ENCODE measurements around the gene TFB1M. TPM values are rescaled to one million over a fixed set of nuclear protein-coding genes. Genes with fewer than 3 reads are reported as not detected.
A peak's percentile ranks its signal among the peaks of the same experiment; 100 is the strongest.

The TFB1M gene
- total and polyA plus RNA-seq, 9 of the 15 experiments (the other 6 are each of a cell fraction or from before 2014, with no cell fraction given): 34.6 to 145 (median 40.4) TPM

- TF ChIP-seq MTA1 (IDR thresholded peaks at IDR 0.05; ENCODE audit: borderline replicate concordance): no peak
- TF ChIP-seq TEAD1 (CRISPR knock-in tag; IDR thresholded peaks at IDR 0.05): peak; percentile 23 to 70; a peak in 2 of 4 replicates
- no peak for TF ChIP-seq HOMEZ (CRISPR knock-in tag; IDR thresholded peaks at IDR 0.05)
- no peak for TF ChIP-seq ZSCAN29 (IDR thresholded peaks at IDR 0.05)
- no peak for TF ChIP-seq PTTG1 (tag; IDR thresholded peaks at IDR 0.05; ENCODE audit: low read depth)
- no peak for TF ChIP-seq GTF2B (IDR thresholded peaks at IDR 0.05; ENCODE audit: extremely low read depth, insufficient read length)
- TF ChIP-seq, protein P1, sequence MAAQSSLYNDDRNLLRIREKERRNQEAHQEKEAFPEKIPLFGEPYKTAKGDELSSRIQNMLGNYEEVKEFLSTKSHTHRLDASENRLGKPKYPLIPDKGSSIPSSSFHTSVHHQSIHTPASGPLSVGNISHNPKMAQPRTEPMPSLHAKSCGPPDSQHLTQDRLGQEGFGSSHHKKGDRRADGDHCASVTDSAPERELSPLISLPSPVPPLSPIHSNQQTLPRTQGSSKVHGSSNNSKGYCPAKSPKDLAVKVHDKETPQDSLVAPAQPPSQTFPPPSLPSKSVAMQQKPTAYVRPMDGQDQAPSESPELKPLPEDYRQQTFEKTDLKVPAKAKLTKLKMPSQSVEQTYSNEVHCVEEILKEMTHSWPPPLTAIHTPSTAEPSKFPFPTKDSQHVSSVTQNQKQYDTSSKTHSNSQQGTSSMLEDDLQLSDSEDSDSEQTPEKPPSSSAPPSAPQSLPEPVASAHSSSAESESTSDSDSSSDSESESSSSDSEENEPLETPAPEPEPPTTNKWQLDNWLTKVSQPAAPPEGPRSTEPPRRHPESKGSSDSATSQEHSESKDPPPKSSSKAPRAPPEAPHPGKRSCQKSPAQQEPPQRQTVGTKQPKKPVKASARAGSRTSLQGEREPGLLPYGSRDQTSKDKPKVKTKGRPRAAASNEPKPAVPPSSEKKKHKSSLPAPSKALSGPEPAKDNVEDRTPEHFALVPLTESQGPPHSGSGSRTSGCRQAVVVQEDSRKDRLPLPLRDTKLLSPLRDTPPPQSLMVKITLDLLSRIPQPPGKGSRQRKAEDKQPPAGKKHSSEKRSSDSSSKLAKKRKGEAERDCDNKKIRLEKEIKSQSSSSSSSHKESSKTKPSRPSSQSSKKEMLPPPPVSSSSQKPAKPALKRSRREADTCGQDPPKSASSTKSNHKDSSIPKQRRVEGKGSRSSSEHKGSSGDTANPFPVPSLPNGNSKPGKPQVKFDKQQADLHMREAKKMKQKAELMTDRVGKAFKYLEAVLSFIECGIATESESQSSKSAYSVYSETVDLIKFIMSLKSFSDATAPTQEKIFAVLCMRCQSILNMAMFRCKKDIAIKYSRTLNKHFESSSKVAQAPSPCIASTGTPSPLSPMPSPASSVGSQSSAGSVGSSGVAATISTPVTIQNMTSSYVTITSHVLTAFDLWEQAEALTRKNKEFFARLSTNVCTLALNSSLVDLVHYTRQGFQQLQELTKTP (IDR thresholded peaks at IDR 0.05; ENCODE audit: low read depth in 1 of 2, partially characterized antibody in 2 of 2): peak; percentile 25 to 33
- TF ChIP-seq STAT5B (CRISPR knock-in tag; IDR thresholded peaks at IDR 0.05): no peak
- peak; percentile 67; the same call in 1 of the 2 replicates for TF ChIP-seq MYBL2 (IDR thresholded peaks at IDR 0.05; ENCODE audit: low read depth)
- TF ChIP-seq MYBL2 (CRISPR knock-in tag; IDR thresholded peaks at IDR 0.05; ENCODE audit: borderline replicate concordance): no peak
- peak; percentile 50; the same call in 1 of the 2 replicates for TF ChIP-seq DPF2 (IDR thresholded peaks at IDR 0.05)
- TF ChIP-seq SOX6 (IDR thresholded peaks at IDR 0.05): peak; percentile 45; the same call in 1 of the 2 replicates
- TF ChIP-seq SMAD4 (CRISPR knock-in tag; conservative IDR thresholded peaks at IDR 0.05): peak; percentile 58
- TF ChIP-seq GTF2F1 (IDR thresholded peaks at IDR 0.05; ENCODE audit: low read depth, low read length): no peak
- peak; percentile 56; the same call in 1 of the 2 replicates for TF ChIP-seq NFRKB (IDR thresholded peaks at IDR 0.05; ENCODE audit: low read depth)
- no peak for TF ChIP-seq MEF2A (IDR thresholded peaks at IDR 0.05; ENCODE audit: control insufficient read depth, low read depth, low read length)
- no peak for TF ChIP-seq KAT8 (IDR thresholded peaks at IDR 0.05; ENCODE audit: low read depth)
- TF ChIP-seq TFAP4 (CRISPR knock-in tag; IDR thresholded peaks at IDR 0.05; ENCODE audit: borderline replicate concordance): no peak
- TF ChIP-seq ATF3 (IDR thresholded peaks at IDR 0.05): no peak; the same call in 1 of the 2 replicates
- no peak for TF ChIP-seq ATF3 (CRISPR knock-in tag; conservative IDR thresholded peaks at IDR 0.05)
- TF ChIP-seq ZC3H11A (IDR thresholded peaks at IDR 0.05; ENCODE audit: low read depth, low read length): no peak
Measured at GRCh38 chr6:155314773-155315515, 660 bp upstream of the TFB1M start (continued).
